Measurements from ENCODE around the gene SRGAP3.

Gene SRGAP3

GRCh38 chr3:9169956-9170850, 79.2 kb downstream of the SRGAP3 start:
- DNase-seq: no peak

GRCh38 chr3:9169326-9169725, 80.1 kb downstream of the SRGAP3 start:
- DNase-seq: no peak

GRCh38 chr3:9168241-9168741, 81.2 kb downstream of the SRGAP3 start:
- no peak for DNase-seq

DNA sequence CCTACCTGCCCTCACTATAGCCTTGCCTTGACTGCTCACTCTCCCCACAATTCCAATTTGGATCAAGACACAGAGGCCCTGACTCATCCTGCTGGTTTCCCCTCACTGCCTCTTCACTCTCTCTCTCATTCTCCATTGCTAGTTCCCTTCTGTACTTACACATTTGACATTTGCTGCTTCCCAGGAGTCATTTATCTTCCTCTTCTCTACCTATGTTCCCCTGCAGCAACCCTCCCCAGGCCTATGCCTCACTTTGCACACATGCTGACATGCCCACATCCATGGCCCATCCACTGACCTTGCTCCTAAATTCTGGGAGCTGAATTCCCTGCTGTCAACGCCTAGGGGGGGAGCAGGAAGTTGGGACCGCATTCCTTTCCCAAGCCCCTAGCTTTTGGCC, 82.2 kb downstream of the SRGAP3 start:
- DNase-seq: no peak

DNA sequence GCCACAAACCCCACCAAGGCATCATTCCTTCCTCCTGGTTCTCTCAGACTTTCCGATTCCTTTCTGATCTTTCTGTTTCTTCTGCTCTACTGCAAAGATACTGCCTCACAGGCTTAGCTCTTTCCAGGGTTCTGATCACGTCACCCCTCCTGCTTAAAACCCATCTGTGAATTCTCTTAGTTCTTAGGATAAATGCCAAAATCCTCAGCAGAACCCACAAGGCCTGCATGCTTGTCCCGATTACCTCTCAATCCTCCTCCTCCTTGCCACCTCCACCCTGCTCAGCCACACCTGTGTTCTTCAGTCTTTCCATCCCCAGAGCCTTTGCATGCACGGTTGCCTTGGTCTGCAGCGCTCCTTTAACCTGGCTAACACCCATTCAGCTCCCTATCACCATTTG, 84.0 kb downstream of the SRGAP3 start:
- no peak for DNase-seq

GRCh38 chr3:9163289-9163688, 86.2 kb downstream of the SRGAP3 start:
- no peak for DNase-seq

- DNase-seq: no peak
Observed at GRCh38 chr3:9161811-9162210, 87.6 kb downstream of the SRGAP3 start.

GRCh38 chr3:9161298-9161697, 88.1 kb downstream of the SRGAP3 start:
- DNase-seq: no peak

GRCh38 chr3:9158865-9159630, 90.4 kb downstream of the SRGAP3 start:
- DNase-seq: no peak

GRCh38 chr3:9157651-9158362, 91.6 kb downstream of the SRGAP3 start:
- no peak for DNase-seq

DNA sequence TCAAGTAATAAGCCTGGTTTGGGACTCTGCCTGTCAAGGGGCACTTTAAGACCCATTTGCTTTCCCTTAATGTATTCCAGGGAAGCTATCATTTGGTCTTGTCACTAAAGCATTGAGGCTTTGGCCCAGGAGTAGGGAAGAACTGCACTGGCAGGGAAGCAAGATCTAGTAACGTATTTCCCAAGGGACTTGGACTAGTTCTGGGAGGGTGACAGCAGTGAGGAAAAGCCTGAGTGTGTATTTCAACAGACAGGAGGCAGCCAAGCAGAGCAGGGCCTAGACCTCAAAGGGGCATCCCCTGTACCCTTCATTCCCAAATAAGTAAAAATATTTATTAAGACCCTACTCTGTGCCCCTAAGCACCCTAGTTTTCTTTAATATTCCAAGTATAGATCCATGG, 92.8 kb downstream of the SRGAP3 start:
- no peak for DNase-seq

DNA sequence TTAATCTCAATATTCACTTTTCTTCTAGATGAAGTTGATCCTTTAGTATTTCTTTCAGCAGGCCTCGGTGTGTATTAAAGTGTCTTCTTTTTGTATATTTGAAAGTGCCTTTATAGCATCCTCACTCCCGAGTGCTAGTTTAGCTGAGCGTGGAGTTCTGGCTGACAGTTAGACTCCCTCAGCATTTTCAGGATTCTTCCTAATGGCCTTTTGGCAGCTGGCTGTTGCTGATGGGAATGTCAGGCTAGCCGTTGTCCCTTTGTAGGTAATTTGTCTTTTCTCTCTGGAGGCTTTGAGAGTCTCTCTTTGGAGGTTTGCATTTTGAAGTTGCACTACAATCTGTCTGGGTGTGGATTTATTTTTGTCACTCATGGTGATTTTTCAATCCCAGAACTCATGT, 94.4 kb downstream of the SRGAP3 start:
- no peak for DNase-seq

- DNase-seq: no peak
Observed at GRCh38 chr3:9153904-9154619, 95.4 kb downstream of the SRGAP3 start.

- DNase-seq: no peak
Observed at GRCh38 chr3:9151240-9151639, 98.2 kb downstream of the SRGAP3 start.

- no peak for DNase-seq
Observed at GRCh38 chr3:9149566-9149965, 99.9 kb downstream of the SRGAP3 start.

DNA sequence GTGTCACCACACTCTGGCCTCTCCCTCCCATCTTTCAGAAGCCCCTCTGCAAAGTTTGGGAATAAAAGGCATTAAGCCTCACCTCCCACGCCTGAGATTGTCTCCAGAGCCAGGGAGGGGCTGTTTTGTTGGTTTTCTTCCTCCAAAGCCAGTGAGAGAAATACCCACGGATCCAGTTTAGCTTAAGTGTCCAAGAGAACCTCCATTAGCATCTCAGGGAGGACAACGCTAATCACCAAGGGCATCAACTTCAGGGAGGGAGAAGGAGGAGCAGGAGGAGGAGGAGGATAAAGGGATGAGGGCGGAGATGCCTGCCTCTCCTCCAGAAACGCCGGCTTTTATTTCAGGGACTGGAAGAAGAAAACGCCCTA, 101.6 kb downstream of the SRGAP3 start:
- no peak for DNase-seq

DNA sequence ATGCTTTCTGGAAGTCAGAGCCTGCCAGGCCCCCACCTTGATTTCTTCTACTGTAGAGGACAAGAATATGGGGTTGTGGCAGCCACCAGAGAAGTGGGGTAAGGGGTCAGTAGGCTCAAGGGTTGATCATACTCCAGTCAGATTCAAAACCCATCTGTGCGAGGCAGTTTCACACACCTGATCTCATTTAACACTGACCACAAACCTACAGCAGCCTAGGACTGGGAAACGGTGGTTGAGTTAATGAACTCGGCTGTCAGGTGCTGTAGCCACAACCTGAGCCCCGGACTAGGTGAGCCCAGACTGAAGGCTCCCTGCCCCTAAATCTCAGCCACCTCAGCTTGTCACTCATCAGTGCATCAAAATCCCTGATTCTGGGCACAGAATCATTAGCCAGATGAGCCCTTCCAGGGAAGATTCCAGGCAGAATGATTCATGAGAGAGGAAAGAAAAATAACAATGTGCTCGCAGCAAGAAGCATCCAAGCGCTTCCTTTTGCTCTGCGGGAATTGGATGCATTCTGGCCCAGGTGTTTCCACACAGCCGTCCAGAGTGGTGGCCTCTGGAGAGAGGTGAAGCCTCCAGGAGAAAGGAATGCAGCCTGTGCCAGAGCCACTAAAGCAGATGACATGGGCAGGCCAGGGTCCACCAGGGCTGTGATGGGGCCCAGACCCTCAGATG, 102.1 kb downstream of the SRGAP3 start:
- no peak for DNase-seq

DNA sequence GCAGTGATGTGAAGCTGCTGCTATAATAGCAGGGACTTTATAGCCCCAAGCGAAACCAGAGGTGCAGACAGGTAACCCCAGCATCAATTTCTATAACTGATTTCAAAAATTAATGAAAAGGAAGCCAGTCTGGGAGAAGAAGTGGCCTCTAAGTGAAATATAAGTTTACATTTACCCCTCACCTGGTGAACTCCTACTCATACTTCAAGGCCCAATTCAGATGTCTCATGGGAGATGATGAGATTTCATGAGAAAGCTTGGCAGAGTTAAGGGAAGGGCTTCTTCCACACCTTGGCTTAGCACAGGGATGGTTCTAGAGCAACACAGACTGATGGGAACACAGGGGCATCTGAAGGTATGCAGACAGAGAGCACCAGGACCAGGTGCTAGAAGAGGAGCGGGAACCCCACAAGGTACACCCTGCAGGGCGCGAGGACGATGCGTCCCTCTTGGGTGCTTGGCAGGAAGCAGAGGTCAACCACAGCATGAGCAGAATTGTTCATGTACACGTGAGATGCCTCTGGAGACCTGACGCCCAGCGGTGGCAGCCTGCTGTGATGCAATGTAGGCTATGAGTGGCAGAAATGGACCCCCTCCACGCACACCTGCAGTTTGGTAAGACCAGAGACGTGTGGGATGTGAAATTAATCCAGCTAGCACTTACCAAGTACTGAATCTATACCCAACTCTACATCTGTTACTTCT, 102.9 kb downstream of the SRGAP3 start:
- no peak for DNase-seq

GRCh38 chr3:9143184-9143583, 106.3 kb downstream of the SRGAP3 start:
- DNase-seq: no peak

DNA sequence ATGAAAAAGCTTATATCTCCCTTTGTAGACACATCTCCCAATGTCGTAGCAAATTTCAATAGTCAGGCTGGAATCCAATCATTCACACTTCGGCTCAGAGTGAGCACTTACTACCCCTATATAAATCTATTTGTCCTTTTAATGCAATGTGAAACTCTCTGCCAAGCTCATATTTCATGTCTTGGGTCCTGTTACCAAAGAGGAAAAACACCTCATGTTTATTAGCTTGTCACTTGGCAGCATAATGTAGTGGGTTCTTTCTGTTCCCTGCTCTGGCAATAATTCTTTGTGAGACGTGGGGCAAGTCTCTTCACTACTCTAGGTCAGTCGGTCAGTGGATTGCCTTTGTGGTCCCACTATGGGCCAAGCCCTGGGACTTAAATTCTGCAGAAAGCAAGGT, 107.1 kb downstream of the SRGAP3 start:
- DNase-seq: no peak

- no peak for DNase-seq
Observed at GRCh38 chr3:9141928-9142289, 107.5 kb downstream of the SRGAP3 start.

DNA sequence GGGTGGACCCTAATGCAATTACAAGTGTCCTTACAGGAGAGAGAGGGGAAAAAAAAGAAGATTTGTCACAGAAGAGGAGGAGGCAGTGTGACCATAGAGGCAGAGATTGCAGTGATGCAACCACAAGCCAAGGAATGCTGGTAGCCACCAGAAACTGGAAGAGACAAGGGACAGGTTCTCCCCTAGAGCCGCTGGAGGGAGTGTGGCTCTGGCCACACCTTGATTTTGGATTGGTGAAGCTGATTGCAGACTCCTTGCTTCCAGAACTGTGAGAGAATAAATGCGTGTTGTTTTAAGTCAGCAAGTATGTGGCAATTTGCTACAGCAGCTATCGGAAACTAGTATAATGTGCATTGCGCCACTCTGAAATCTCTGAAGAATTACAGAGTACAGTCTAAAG, 110.1 kb downstream of the SRGAP3 start:
- DNase-seq: no peak

All from hematopoietic multipotent progenitor cell treated with erythropoietin and hydrocortisone succinate and interleukin-3 and kit ligand, for 8 days (in vitro differentiated cells).